Osteoblast (primary cell): ENCODE results near the gene CDK2AP2. TPM values are rescaled to one million over a fixed set of nuclear protein-coding genes. Genes with fewer than 3 reads are reported as not detected.

Experiments used
- DNase-seq: peaks from one replicate; pipeline ENCODE4 v3.0.0; 2011; ENCODE audit warnings: low spot score, mixed read lengths; ENCODE audit not compliant: insufficient read length; ENCODE audit errors: missing footprints
- H2AFZ ChIP-seq: 2 replicates; pipeline ENCODE4 v1.6.0; 2011; ENCODE audit warnings: mild to moderate bottlenecking, low read length
- H3K27ac ChIP-seq: 2 replicates; pipeline ENCODE4 v1.5.1; 2011; ENCODE audit warnings: mild to moderate bottlenecking, low read depth, low read length, moderate library complexity
- H3K27me3 ChIP-seq: 2 replicates; pipeline ENCODE4 v1.6.0; 2012; ENCODE audit warnings: mild to moderate bottlenecking, control low read depth, inconsistent platforms, low read length, moderate library complexity; ENCODE audit not compliant: insufficient read depth
- H3K36me3 ChIP-seq: 2 replicates; pipeline ENCODE4 v1.5.1; 2011; ENCODE audit warnings: mild to moderate bottlenecking, low read length, control low read depth, moderate library complexity; ENCODE audit not compliant: insufficient read depth
- H3K4me1 ChIP-seq: 2 replicates; pipeline ENCODE4 v1.5.1; 2011; ENCODE audit warnings: mild to moderate bottlenecking, low read length, control low read depth, moderate library complexity; ENCODE audit not compliant: insufficient read depth
- H3K4me2 ChIP-seq: 2 replicates; pipeline ENCODE4 v1.6.0; 2011; ENCODE audit warnings: mild to moderate bottlenecking, low read length; ENCODE audit not compliant: insufficient read depth
- H3K4me3 ChIP-seq: fragments of 200-600 bp; sonication (generic); 3 replicates; pipeline ENCODE4 v1.5.1; 2012; ENCODE audit warnings: mild to moderate bottlenecking, low read length, inconsistent platforms; ENCODE audit not compliant: insufficient read depth
- H3K79me2 ChIP-seq: 2 replicates; pipeline ENCODE4 v1.6.0; 2012; ENCODE audit warnings: mild to moderate bottlenecking, low read length, control low read depth, inconsistent platforms; ENCODE audit not compliant: insufficient read depth
- H3K9me3 ChIP-seq: 2 replicates; pipeline ENCODE4 v1.5.1; 2011; ENCODE audit warnings: low read depth, low read length, control low read depth
- H4K20me1 ChIP-seq: 2 replicates; pipeline ENCODE4 v1.6.0; 2012; ENCODE audit warnings: mild to moderate bottlenecking, low read length, control low read depth; ENCODE audit not compliant: insufficient read depth
- total RNA-seq: library from RNA; depleted of rRNA; stranded (reverse); fragments of >200 nt; gene quantifications from 2 replicates; pipeline ENCODE4 v1.2.3, GENCODE V29; 2012
- TF ChIP-seq, protein P1 (sequence below): IDR thresholded peaks from 2 replicates; pipeline ENCODE4 v1.5.1; 2011; ENCODE audit warnings: mild to moderate bottlenecking, low read depth, low read length, moderate library complexity; ENCODE audit errors: extremely low read depth

CDK2AP2 gene
- total RNA-seq, 1 donor, result 6.2 TPM

DNA sequence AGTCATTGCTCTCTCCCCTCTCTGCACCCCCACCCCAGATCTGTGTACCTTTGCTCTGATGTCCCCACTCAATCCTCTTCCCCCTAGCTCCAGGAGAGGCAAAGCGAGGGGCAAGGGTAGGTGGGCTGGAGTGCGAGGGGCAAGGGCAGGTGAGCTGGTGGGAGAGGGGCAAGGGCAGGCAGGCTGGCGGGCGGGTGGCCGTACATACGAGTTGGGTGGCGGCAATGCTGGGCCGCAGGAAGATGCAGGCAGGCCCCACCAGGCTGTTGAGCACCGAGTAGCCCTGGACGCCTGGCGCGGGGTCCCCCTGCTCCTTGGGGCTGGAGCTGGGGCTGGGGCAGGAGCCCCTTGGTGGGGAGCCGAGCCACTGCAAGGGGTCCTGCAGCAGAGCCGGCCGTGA, 14.4 kb upstream of the CDK2AP2 start:
- Histone ChIP-seq H3K9me3 (no peaks in the 10 kb centered on the region), H3K4me2 (no peak overlapping the region), H3K4me3 (no peak overlapping the region), H3K4me1 (no peaks in the 10 kb centered on the region), H4K20me1 (no peaks in the 10 kb centered on the region), H3K79me2 (no peaks in the 10 kb centered on the region), H3K27me3 (peaks cover 5% of the 10 kb centered on the region), H3K36me3 (no peaks in the 10 kb centered on the region), H2AFZ (no peak overlapping the region), H3K27ac (no peak overlapping the region)
- TF ChIP-seq, protein P1, sequence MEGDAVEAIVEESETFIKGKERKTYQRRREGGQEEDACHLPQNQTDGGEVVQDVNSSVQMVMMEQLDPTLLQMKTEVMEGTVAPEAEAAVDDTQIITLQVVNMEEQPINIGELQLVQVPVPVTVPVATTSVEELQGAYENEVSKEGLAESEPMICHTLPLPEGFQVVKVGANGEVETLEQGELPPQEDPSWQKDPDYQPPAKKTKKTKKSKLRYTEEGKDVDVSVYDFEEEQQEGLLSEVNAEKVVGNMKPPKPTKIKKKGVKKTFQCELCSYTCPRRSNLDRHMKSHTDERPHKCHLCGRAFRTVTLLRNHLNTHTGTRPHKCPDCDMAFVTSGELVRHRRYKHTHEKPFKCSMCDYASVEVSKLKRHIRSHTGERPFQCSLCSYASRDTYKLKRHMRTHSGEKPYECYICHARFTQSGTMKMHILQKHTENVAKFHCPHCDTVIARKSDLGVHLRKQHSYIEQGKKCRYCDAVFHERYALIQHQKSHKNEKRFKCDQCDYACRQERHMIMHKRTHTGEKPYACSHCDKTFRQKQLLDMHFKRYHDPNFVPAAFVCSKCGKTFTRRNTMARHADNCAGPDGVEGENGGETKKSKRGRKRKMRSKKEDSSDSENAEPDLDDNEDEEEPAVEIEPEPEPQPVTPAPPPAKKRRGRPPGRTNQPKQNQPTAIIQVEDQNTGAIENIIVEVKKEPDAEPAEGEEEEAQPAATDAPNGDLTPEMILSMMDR, result no peak
- no peak for DNase-seq

DNA sequence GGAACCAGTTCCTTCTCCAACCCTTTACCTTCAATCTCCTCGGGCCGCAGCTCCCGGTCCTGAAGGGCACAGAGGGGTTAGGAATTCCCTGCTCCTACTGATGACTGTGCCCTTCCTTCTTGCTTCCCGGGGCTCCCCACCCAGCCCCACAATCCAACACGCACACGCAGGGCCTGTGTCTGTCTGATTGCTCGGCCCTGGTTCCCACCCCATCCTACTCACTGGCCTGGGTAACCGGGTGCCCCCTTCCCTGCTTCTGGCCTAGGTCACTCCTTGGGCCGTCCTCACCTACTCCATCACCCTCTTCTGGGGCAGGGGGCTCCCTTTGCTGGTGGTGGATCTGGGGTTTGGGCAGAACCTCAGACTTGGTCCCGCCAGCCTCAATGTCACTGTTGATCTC, 14.0 kb upstream of the CDK2AP2 start:
- Histone ChIP-seq H3K4me2 (no peak overlapping the region), H3K4me3 (no peak overlapping the region), H3K9me3 (no peaks in the 10 kb centered on the region), H3K36me3 (no peaks in the 10 kb centered on the region), H2AFZ (no peak overlapping the region), H4K20me1 (no peaks in the 10 kb centered on the region), H3K4me1 (no peaks in the 10 kb centered on the region), H3K27ac (no peak overlapping the region), H3K79me2 (no peaks in the 10 kb centered on the region), H3K27me3 (peaks cover 5% of the 10 kb centered on the region)
- TF ChIP-seq, protein P1, result no peak
- DNase-seq, result no peak

DNA sequence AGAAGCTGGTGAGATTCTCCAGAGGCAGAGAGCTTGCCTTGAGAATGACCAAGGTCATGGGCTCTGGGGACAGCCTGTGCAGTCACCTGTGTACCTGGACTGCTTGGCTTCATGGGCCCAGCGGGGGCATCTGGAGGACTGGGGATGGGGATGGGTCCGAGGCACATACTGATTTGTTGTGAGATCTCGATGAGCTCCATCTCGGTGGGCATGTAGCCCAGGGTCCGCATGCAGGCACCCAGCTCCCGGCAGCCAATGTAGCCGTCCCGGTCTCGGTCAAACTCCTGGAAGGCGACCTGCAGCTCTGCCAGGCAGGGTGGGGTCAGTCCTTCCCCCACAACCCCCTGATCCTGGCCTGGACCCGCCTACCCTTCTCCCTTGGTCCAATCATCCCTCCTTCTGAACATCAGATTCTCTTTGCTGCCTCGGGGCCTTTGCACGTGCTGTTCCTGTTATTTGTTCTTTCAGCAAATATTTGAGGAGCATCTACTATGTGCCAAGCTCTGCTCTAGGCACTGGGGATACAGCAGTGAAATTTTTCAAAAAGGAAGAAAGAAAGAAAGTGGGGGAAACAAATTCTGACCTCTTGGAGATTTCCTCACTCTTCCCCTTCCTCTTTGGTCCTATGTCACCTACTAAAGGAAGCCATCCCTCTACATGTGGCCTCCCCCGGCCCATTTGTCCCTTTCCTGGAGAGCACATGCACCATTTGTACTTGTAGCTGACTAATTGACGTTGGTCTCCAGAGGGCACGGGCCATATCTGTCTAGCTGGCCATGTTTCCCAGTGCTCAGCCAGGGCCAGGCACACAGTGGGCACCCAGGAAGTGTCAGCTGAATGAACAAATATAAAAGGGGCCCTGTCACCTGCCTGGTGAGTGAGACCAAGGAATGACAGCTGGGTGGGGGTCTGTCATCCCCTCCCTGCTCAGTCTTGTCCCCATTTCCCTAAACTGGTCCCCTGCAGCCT, 13.2 kb upstream of the CDK2AP2 start:
- no peak overlapping the region for H2AFZ ChIP-seq
- no peaks in the 10 kb centered on the region for H4K20me1 ChIP-seq
- no peaks in the 10 kb centered on the region for H3K4me1 ChIP-seq
- no peak overlapping the region for H3K4me3 ChIP-seq
- no peak overlapping the region for H3K4me2 ChIP-seq
- no peaks in the 10 kb centered on the region for H3K36me3 ChIP-seq
- H3K79me2 ChIP-seq, result no peaks in the 10 kb centered on the region
- no peak overlapping the region for H3K27ac ChIP-seq
- H3K9me3 ChIP-seq, result no peaks in the 10 kb centered on the region
- peaks cover 5% of the 10 kb centered on the region for H3K27me3 ChIP-seq
- DNase-seq, result no peak
- TF ChIP-seq, protein P1, result no peak

DNA sequence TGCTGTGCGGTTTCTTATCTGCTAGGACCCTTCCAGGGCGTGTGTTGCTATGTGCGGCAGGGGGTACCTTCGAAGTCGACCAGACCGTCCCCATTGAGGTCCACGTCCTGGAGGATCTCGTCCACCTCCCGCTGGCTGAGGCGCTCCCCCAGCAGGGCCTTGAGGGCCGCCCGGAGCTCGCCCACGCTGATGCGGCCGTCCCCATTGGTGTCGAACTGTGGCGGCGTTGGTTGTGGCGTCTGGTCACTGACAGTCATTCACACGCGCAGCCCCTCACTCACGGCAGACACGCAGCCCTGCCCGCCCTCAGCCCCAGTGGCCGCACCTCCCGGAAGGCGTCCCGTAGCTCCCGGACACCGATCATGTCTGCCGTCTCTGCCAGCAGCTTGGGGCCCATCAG, 11.8 kb upstream of the CDK2AP2 start:
- no peak for DNase-seq
- no peak overlapping the region for H3K4me3 ChIP-seq
- H3K4me1 ChIP-seq, result no peaks in the 10 kb centered on the region
- no peak overlapping the region for H2AFZ ChIP-seq
- H3K36me3 ChIP-seq, result no peaks in the 10 kb centered on the region
- no peak overlapping the region for H3K27ac ChIP-seq
- TF ChIP-seq, protein P1, result no peak
- H3K79me2 ChIP-seq, result no peaks in the 10 kb centered on the region
- H3K9me3 ChIP-seq, result no peaks in the 10 kb centered on the region
- H3K27me3 ChIP-seq, result peaks cover 5% of the 10 kb centered on the region
- H4K20me1 ChIP-seq, result no peaks in the 10 kb centered on the region
- H3K4me2 ChIP-seq, result no peak overlapping the region
